K562 (cell line): ENCODE data around the gene PHKG1. TPM values are rescaled to one million over a fixed set of nuclear protein-coding genes. Genes with fewer than 3 reads are reported as not detected.

ENCODE experiments used
- ATAC-seq: fragments of 200-7000 bp; cut with Tn5 transposase; 3 replicates; pipeline ENCODE4 v1.9.1; 2020; ENCODE audit warnings: moderate library complexity
- BruUV-seq: library from RNA; stranded (reverse); fragments of 400-500 nt; replicated peaks from 2 replicates; lab custom pipeline; 2021; lab: Mats Ljungman, UMichigan
- CTCF ChIA-PET: fragments of 300-600 bp; formaldehyde crosslinking; extraction: SDS; loops from one replicate; lab custom pipeline; 2021; ENCODE audit warnings: low intra/inter-chr PET ratio; lab: Yijun Ruan, JAX
- POLR2A ChIA-PET: fragments of 300-600, 350-650 bp; sonication (Branson Sonifier 250); formaldehyde crosslinking; extraction: SDS; loops from one replicate; lab custom pipeline; 2021; ENCODE audit warnings: antibody characterized with exemption, inconsistent platforms; lab: Yijun Ruan, JAX
- DNase-seq, 4 experiments: peaks; one replicate each; pipeline versions ENCODE4 v3.0.0 to v3.0.0-alpha.2; 2011 to 2018; ENCODE audit warnings: low spot score in 3 of 4, mixed read lengths in 3 of 4; ENCODE audit errors: extremely low read depth in 1 of 4
- FAIRE-seq: peaks from 2 replicates; lab custom pipeline; 2011; peaks lifted over from hg19 to GRCh38; lab: Jason Lieb, UNC
- H2AFZ ChIP-seq: 2 replicates; pipeline ENCODE4 v1.6.0; 2011; ENCODE audit warnings: low read depth, low read length, control low read depth, inconsistent platforms
- H3K27ac ChIP-seq: fragments of 200-600 bp; 3 replicates; pipeline ENCODE4 v1.8.0; 2011; ENCODE audit warnings: low read depth, mild to moderate bottlenecking, control low read depth, inconsistent platforms, low read length, moderate library complexity, mixed read lengths; ENCODE audit errors: extremely low read depth
- H3K27me3 ChIP-seq, 2 experiments: fragments of 300-600 bp in 1 of 2; 2 replicates in 1 of 2; 3 replicates in 1 of 2; pipeline versions ENCODE4 v1.6.0 to v1.8.0; 2011; ENCODE audit warnings: inconsistent platforms in 2 of 2, low read length in 2 of 2, mild to moderate bottlenecking in 1 of 2, mixed read lengths in 1 of 2, moderate library complexity in 1 of 2; ENCODE audit not compliant: control insufficient read depth in 2 of 2, insufficient read depth in 2 of 2
- H3K36me3 ChIP-seq: fragments of 300-600 bp; 3 replicates; pipeline ENCODE4 v1.8.0; 2011; ENCODE audit warnings: mild to moderate bottlenecking, low read length, inconsistent platforms; ENCODE audit not compliant: control insufficient read depth, insufficient read depth
- H3K4me1 ChIP-seq, 2 experiments: fragments of 200-600 bp in 1 of 2; replicated peaks in 1 of 2; 2 replicates in 1 of 2; 3 replicates in 1 of 2; pipeline versions ENCODE4 v1.5.1 to v1.8.0; 2011; ENCODE audit warnings: inconsistent platforms in 2 of 2, low read length in 2 of 2, mild to moderate bottlenecking in 1 of 2, mixed read lengths in 1 of 2, moderate library complexity in 1 of 2; ENCODE audit not compliant: control insufficient read depth in 2 of 2, insufficient read depth in 2 of 2
- H3K4me2 ChIP-seq: 2 replicates; pipeline ENCODE4 v1.6.1; 2011; ENCODE audit warnings: low read length, control low read depth, inconsistent platforms, mixed read lengths; ENCODE audit not compliant: insufficient read depth
- H3K4me3 ChIP-seq: fragments of 200-600 bp; sonication (generic), shearing (Covaris generic); 2 replicates; pipeline ENCODE4 v1.5.1; 2016; ENCODE audit warnings: control low read depth, inconsistent platforms
- H3K79me2 ChIP-seq: fragments of 200-600 bp; 3 replicates; pipeline ENCODE4 v1.8.0; 2011; ENCODE audit warnings: low read length, inconsistent platforms; ENCODE audit not compliant: control insufficient read depth, insufficient read depth
- H3K9ac ChIP-seq, 2 experiments: 2 replicates each; pipeline versions ENCODE4 v1.6.0 to v1.6.1; 2011; ENCODE audit warnings: low read depth in 2 of 2, low read length in 2 of 2, control low read depth in 1 of 2, inconsistent platforms in 1 of 2, mild to moderate bottlenecking in 1 of 2, mixed read lengths in 1 of 2; ENCODE audit not compliant: insufficient read depth in 1 of 2
- H3K9me1 ChIP-seq: one replicate; pipeline ENCODE4 v1.6.0; 2011; ENCODE audit warnings: inconsistent platforms, mild to moderate bottlenecking, low read length, moderate library complexity; ENCODE audit not compliant: control insufficient read depth, insufficient read depth
- H3K9me3 ChIP-seq: replicated peaks from 2 replicates; pipeline ENCODE4 v1.5.1; 2011; ENCODE audit warnings: low read depth, low read length, inconsistent platforms; ENCODE audit not compliant: control insufficient read depth, insufficient read depth
- H4K20me1 ChIP-seq: replicated peaks from 2 replicates; pipeline ENCODE4 v1.6.1; 2011; ENCODE audit warnings: low read length, inconsistent platforms, mixed read lengths; ENCODE audit not compliant: control insufficient read depth, insufficient read depth
- ATF3 ChIP-seq, 2 experiments: fragments of 450-650 bp in 1 of 2; sonication (generic) in 1 of 2; formaldehyde crosslinking in 1 of 2; IDR thresholded peaks in 1 of 2; conservative IDR thresholded peaks in 1 of 2; 2 replicates each; pipeline versions ENCODE4 v1.6.1 to v1.8.1; 2016 to 2023; ENCODE audit warnings: mild to moderate bottlenecking in 2 of 2, moderate library complexity in 2 of 2, inconsistent platforms in 1 of 2, missing genetic modification reagents in 1 of 2
- EGR1 ChIP-seq: fragments of 450-650 bp; conservative IDR thresholded peaks from 2 replicates; pipeline ENCODE4 v1.6.1; 2017; ENCODE audit warnings: mild to moderate bottlenecking
- FIP1L1 ChIP-seq: fragments of 200-400 bp; formaldehyde crosslinking; IDR thresholded peaks from 2 replicates; pipeline ENCODE4 v1.6.1; 2018; ENCODE audit warnings: mild to moderate bottlenecking, low read depth, low read length; ENCODE audit not compliant: poor library complexity, severe bottlenecking
- JUND ChIP-seq, 2 experiments: IDR thresholded peaks; 2 replicates in 1 of 2; 3 replicates in 1 of 2; pipeline ENCODE4 v1.6.1; 2011; ENCODE audit warnings: borderline replicate concordance in 2 of 2, low read depth in 2 of 2, low read length in 2 of 2, improper control_type of control experiment in 1 of 2, missing biosample characterization in 1 of 2, missing genetic modification characterization in 1 of 2, missing genetic modification reagents in 1 of 2
- MEIS2 ChIP-seq: fragments of 450-650 bp; IDR thresholded peaks from 2 replicates; pipeline ENCODE4 v1.6.1; 2014; ENCODE audit warnings: mild to moderate bottlenecking; ENCODE audit not compliant: partially characterized antibody
- PRDM10 ChIP-seq: fragments of 450-650 bp; IDR thresholded peaks from 2 replicates; pipeline ENCODE4 v1.6.1; 2018; ENCODE audit not compliant: partially characterized antibody
- WGBS: fragments of 100-300 bp; shearing (Covaris generic); methylation state at CpG from one replicate; pipeline ENCODE4 v1.1.6; 2016; ENCODE audit warnings: low coverage, mixed read lengths; ENCODE audit not compliant: insufficient coverage; ENCODE audit errors: missing lambda C conversion rate; 5-methylcytosine and 5-hydroxymethylcytosine counted together
- in situ Hi-C: fragments of 300-500 bp; cut with MboI; formaldehyde crosslinking; loops from 4 replicates; pipeline ENCODE4 v1.15.0; 2018; ENCODE audit warnings: inconsistent platforms, mixed read lengths
- intact Hi-C: fragments of 100-400 bp; cut with micrococcal nuclease; formaldehyde crosslinking; loops from 2 replicates; pipeline ENCODE4 v1.14.2; 2022
- polyA plus RNA-seq, 8 experiments: library from polyadenylated mRNA; depleted of rRNA in 4 of 8; stranded (reverse) in 5 of 8; unstranded in 3 of 8; fragments of >200 nt; fragmentation: Nextera tagmentation in 2 of 8; fragmentation: Illumina TruSeq in 1 of 8; extraction: Ambion mirVana in 2 of 8; extraction: Trizol in 1 of 8; gene quantifications; 2 replicates each; pipeline versions ENCODE4 v1.2.1 to v1.2.3, GENCODE V29; 2011 to 2014; ENCODE audit warnings: inconsistent platforms in 1 of 8, missing spikeins in 1 of 8
- total RNA-seq, 7 experiments: library from RNA; depleted of rRNA in 6 of 7; stranded (reverse); fragments of >200 nt in 6 of 7; fragmentation: Illumina TruSeq in 2 of 7; extraction: Trizol in 2 of 7; gene quantifications; 2 replicates each; pipeline versions ENCODE4 v1.2.1 to v1.2.3, GENCODE V29; 2011 to 2021; ENCODE audit warnings: low replicate concordance in 1 of 7

Gene PHKG1
- total and polyA plus RNA-seq, 9 of the 15 experiments (the other 6 are each of a cell fraction or from before 2014, with no cell fraction given) = 0.10 to 0.83 (median 0.46) TPM

- Histone ChIP-seq H3K27ac (no peak overlapping the region), H4K20me1 (no peaks in the 10 kb centered on the region), H3K36me3 (no peaks in the 10 kb centered on the region), H3K4me2 (no peak overlapping the region), H3K27me3 (no peaks in the 10 kb centered on the region), H3K9me1 (no peaks in the 10 kb centered on the region), H2AFZ (no peak overlapping the region), H3K9ac (no peak overlapping the region), H3K9me3 (no peaks in the 10 kb centered on the region), H3K4me3 (no peak overlapping the region), H3K79me2 (no peaks in the 10 kb centered on the region), H3K4me1 (no peaks in the 10 kb centered on the region; a peak in 1 of 5 replicates)
- ChIA-PET CTCF (no interaction called here), POLR2A (no interaction called here)
- peak; percentile 52 for ATAC-seq
- in situ Hi-C loops = no loop called here
- peak; percentile 41; the same call in 1 of the 2 replicates for TF ChIP-seq EGR1
- no peak for TF ChIP-seq FIP1L1
- TF ChIP-seq ATF3 (IDR thresholded peaks at IDR 0.05) = peak; percentile 65
- TF ChIP-seq ATF3 (CRISPR knock-in tag; conservative IDR thresholded peaks at IDR 0.05) = no peak
- TF ChIP-seq PRDM10 = peak; percentile 97
- peak; percentile 69; the same call in 1 of the 2 replicates for TF ChIP-seq JUND (IDR thresholded peaks at IDR 0.05; ENCODE audit: borderline replicate concordance, low read depth, low read length)
- TF ChIP-seq JUND (tag; IDR thresholded peaks at IDR 0.05; ENCODE audit: borderline replicate concordance, low read depth, low read length) = no peak
- peak; percentile 71 for TF ChIP-seq MEIS2
- peak in 1 of 4 experiments; percentile 27 for DNase-seq
- FAIRE-seq = no peak
- no TSS peak for BruUV-seq
- intact Hi-C loops = no loop called here
- 39% methylated on average over 5 of the region's 6 CpGs for WGBS
Observed at GRCh38 chr7:56121440-56121839, 28.7 kb upstream of the PHKG1 start.
